ENCODE data around the gene CFAP20DC.

Gene CFAP20DC

DNA sequence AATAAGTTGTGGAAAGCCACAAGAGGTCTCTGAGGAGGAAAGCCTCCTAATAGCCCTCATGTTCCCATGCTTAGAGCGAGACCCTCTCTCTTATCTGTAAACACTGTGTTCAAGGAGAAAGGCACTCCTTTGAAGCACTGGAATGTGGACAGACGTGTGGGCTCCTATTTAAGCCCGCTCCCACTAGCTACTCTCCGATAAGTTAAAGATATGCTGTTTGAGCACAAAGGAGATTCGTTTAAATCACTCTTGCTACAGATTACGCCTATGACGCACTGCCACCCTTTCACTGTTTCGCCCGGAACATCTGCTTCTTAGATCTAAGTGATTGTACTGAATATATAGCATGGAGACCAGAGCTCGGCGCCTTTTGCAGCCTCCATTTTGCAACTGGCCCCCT lies 325.5 kb downstream of the CFAP20DC start:
- Histone ChIP-seq H3K36me3 (no peaks in the 10 kb centered on the region), H3K27ac (no peak overlapping the region), H3K27me3 (no peaks in the 10 kb centered on the region), H3K4me1 (no peaks in the 10 kb centered on the region), H3K4me3 (no peak overlapping the region), H3K9me3 (no peaks in the 10 kb centered on the region)
- intact Hi-C loops (cut with DNase I; ENCODE audit: low total_unique reads): no loop called here
- no peak for DNase-seq
- TF ChIP-seq, protein P1, sequence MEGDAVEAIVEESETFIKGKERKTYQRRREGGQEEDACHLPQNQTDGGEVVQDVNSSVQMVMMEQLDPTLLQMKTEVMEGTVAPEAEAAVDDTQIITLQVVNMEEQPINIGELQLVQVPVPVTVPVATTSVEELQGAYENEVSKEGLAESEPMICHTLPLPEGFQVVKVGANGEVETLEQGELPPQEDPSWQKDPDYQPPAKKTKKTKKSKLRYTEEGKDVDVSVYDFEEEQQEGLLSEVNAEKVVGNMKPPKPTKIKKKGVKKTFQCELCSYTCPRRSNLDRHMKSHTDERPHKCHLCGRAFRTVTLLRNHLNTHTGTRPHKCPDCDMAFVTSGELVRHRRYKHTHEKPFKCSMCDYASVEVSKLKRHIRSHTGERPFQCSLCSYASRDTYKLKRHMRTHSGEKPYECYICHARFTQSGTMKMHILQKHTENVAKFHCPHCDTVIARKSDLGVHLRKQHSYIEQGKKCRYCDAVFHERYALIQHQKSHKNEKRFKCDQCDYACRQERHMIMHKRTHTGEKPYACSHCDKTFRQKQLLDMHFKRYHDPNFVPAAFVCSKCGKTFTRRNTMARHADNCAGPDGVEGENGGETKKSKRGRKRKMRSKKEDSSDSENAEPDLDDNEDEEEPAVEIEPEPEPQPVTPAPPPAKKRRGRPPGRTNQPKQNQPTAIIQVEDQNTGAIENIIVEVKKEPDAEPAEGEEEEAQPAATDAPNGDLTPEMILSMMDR (IDR thresholded peaks at IDR 0.05): no peak

DNA sequence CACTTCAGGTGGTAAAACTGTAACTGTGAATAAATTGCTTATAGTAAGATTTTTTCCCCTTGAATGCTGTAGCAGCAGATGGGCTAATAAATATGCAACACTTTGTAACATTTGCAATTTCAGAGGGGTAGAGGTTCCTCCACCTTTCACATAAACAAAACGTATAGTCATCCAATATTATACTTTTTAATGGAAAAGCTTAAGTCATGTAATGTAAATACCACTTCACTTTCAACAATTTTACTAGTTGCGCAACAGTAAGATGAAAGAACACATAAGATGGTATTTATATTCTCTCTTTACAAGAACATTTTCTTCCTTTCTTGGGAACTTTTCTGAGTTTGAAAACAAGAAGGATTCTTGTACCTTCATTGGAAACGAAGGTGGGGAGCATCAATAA lies 326.7 kb downstream of the CFAP20DC start:
- H3K27me3 ChIP-seq: no peaks in the 10 kb centered on the region
- H3K27ac ChIP-seq: no peak overlapping the region
- DNase-seq: no peak
- H3K4me1 ChIP-seq: no peaks in the 10 kb centered on the region
- TF ChIP-seq, protein P1 (IDR thresholded peaks at IDR 0.05): no peak
- intact Hi-C loops (cut with DNase I; ENCODE audit: low total_unique reads): no loop called here
- no peaks in the 10 kb centered on the region for H3K9me3 ChIP-seq
- no peak overlapping the region for H3K4me3 ChIP-seq
- no peaks in the 10 kb centered on the region for H3K36me3 ChIP-seq

DNA sequence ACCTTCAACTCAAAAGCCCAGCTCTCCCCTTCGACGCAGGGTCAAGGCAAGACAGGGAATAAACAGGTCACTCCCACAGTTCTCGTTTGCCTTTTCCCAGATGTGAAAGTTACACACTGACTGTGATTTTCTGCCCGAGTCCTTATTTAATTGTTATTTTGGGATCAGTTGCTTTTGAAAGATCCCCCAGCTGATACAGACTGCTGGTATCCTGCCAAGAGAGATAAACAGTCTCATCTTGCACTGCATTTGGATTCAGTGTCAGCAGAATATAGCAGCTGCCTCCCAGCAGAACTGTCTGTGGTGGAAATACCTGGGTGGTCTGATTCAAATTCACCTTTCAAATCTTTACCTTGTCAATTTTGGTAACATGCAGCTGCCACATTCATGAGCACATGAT lies 327.3 kb downstream of the CFAP20DC start:
- Histone ChIP-seq H3K4me3 (no peak overlapping the region), H3K27me3 (no peaks in the 10 kb centered on the region), H3K27ac (no peak overlapping the region), H3K4me1 (no peaks in the 10 kb centered on the region), H3K9me3 (no peaks in the 10 kb centered on the region), H3K36me3 (no peaks in the 10 kb centered on the region)
- no peak for DNase-seq
- TF ChIP-seq, protein P1 (IDR thresholded peaks at IDR 0.05): no peak
- intact Hi-C loops (cut with DNase I; ENCODE audit: low total_unique reads): no loop called here

DNA sequence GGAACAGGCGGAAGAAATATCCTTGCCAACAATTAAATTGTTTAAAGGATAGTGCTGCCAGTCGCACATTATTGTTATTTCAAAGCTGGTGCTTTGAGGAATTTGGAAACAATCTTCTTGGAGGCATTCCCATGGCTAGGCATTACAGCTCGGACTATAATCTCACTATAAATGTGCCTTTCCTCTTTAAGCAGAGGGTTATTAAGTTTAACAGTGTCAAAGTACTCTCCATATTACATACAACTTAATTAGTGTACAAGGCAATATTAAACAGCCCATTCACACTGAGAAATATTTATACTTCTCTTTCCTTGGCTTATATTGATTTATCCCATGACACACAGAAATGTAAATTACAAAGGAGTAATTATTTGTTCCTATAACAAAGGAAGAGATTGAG lies 329.3 kb downstream of the CFAP20DC start:
- TF ChIP-seq, protein P1 (IDR thresholded peaks at IDR 0.05): no peak
- Histone ChIP-seq H3K9me3 (no peaks in the 10 kb centered on the region), H3K27me3 (no peaks in the 10 kb centered on the region), H3K36me3 (no peaks in the 10 kb centered on the region), H3K4me1 (no peaks in the 10 kb centered on the region), H3K27ac (no peak overlapping the region), H3K4me3 (no peak overlapping the region)
- intact Hi-C loops (cut with DNase I; ENCODE audit: low total_unique reads): no loop called here
- no peak for DNase-seq

DNA sequence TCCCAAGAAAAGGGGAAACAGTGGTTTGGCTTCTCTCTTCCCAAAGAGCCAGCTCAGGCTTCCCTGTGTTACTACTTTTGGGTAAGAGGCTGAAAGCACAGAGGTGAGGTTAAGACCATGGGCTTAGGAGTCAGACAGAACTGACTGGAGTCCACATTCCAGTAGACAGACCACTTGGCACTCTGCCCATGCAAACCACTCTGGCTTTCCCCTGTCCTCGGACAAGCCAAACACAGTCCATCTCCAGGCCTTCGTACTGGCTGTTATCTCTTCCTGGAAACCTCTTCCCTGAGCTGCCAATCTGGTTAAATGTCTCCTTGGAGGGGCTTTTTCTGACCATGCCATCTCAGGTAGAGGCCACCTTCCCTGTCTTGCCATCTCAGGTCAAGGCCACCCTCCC lies 330.1 kb downstream of the CFAP20DC start:
- Histone ChIP-seq H3K27ac (no peak overlapping the region), H3K27me3 (no peaks in the 10 kb centered on the region), H3K9me3 (no peaks in the 10 kb centered on the region), H3K36me3 (no peaks in the 10 kb centered on the region), H3K4me1 (no peaks in the 10 kb centered on the region), H3K4me3 (no peak overlapping the region)
- TF ChIP-seq, protein P1 (IDR thresholded peaks at IDR 0.05): no peak
- intact Hi-C loops (cut with DNase I; ENCODE audit: low total_unique reads): no loop called here
- DNase-seq: no peak

DNA sequence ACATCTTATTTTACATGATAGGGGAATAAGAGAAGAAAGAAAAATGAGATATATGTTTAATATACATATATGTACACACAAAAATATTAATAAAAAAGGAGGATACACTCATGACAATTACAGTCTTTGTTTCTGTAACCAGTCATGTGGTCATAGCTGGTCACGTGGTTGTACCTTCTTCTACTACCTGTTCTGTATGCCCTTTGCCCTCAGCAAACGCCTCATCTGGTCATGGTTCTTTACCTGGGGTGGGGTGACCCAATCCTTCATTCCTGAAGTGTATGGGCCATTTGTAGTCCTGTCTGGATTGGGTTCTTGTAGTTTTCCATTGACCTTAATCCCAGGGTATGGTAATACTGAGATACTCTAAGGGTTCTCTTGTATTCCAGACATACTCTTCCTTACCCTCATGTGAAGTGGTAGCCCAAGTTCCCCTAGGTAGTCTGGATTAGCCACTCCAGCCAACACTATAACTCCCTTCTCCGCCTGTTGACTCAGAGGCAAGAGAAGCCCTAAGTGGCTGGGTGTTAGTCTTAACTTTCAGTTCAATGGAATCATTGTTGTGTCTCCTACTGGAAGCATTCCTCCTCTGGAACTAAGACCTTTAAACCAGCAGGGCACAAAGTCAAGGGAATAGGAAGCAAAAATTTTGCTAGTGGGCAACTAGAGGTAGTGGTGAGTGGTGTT lies 336.0 kb downstream of the CFAP20DC start:
- Histone ChIP-seq H3K27ac (no peak overlapping the region), H3K4me1 (no peaks in the 10 kb centered on the region), H3K36me3 (no peaks in the 10 kb centered on the region), H3K9me3 (no peaks in the 10 kb centered on the region), H3K27me3 (no peaks in the 10 kb centered on the region), H3K4me3 (no peak overlapping the region)
- DNase-seq: no peak
- TF ChIP-seq, protein P1 (IDR thresholded peaks at IDR 0.05): no peak
- intact Hi-C loops (cut with DNase I; ENCODE audit: low total_unique reads): no loop called here
